Motor neuron (in vitro differentiated cells): Measurements from ENCODE around the gene TBC1D2. TPM values are rescaled to one million over a fixed set of nuclear protein-coding genes. Genes with fewer than 3 reads are reported as not detected.
A peak's percentile ranks its signal among the peaks of the same experiment; 100 is the strongest.

ENCODE experiments used
- ATAC-seq, 8 experiments: fragments of 200-7000 bp; cut with Tn5 transposase; replicated peaks in 6 of 8; 2 replicates each; pipeline ENCODE4 v1.8.0; 2021; ENCODE audit warnings: mild to moderate bottlenecking in 8 of 8, moderate library complexity in 8 of 8
- H3K27ac ChIP-seq, 2 donors: fragments of 250-450 bp; sonication (Bioruptor Pico); 2 replicates each; pipeline ENCODE4 v1.9.0; 2021; ENCODE audit warnings: antibody characterized with exemption in 2 of 2, mild to moderate bottlenecking in 2 of 2, moderate library complexity in 1 of 2
- H3K4me1 ChIP-seq, 2 donors: fragments of 250-450 bp; sonication (Bioruptor Pico); replicated peaks in 1 of 2; 2 replicates each; pipeline ENCODE4 v1.6.1; 2021; ENCODE audit warnings: antibody characterized with exemption in 2 of 2, mild to moderate bottlenecking in 2 of 2, moderate library complexity in 1 of 2
- H3K4me3 ChIP-seq, 5 donors: fragments of 250-450 bp; sonication (Bioruptor Pico); 2 replicates each; pipeline ENCODE4 v1.9.0; 2021; ENCODE audit warnings: antibody characterized with exemption in 5 of 5, mild to moderate bottlenecking in 5 of 5, moderate library complexity in 4 of 5
- WGBS, 10 experiments: fragments of 450-650 bp; shearing (Covaris generic); methylation state at CpG; one replicate each; pipeline ENCODE4 v1.0.0; 2022; 5-methylcytosine and 5-hydroxymethylcytosine counted together
- in situ Hi-C, 9 experiments: fragments of 400-800 bp; cut with MboI; loops; one replicate each; pipeline ENCODE4 v1.15.0; 2021; ENCODE audit warnings: low sequenced_read_pairs in 9 of 9, low pct_unique_long_range_greater_than_20kb in 2 of 9; ENCODE audit not compliant: unreplicated experiment in 9 of 9
- total RNA-seq, 8 experiments: library from RNA; unstranded; fragments of 300-600 nt; gene quantifications; 2 replicates each; pipeline versions ENCODE4 v1.2.3 to v1.2.4, GENCODE V29; 2022

Gene TBC1D2
- total RNA-seq, 8 experiments from 2014 or later, result 0.79 to 10.6 (median 2.1) TPM

DNA sequence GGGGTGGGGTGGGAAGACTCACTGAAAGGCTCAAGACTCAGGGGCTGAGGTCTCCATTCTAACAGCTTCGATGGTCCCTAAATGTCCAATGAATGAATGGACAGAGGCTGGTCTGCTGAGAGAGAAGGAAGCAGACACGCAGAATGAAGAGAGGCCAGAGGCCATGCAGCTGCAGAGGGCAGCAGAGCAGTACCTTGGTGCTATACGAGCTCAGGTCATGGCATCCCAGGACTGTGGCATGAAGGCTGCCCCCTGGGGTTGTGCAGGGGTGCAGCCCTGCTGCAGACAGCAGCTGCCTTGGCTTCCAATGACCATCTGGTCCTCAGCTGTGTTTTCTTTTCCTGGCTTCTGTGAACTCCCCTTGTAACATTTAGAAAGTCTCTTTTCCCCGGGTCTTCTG, 47.8 kb downstream of the TBC1D2 start:
- in situ Hi-C loops, result no loop called here
- no peak overlapping the region for H3K27ac ChIP-seq
- WGBS, 10 experiments, result 0 to 100% (median 74%) methylated on average over 1 to 2 of the region's 4 CpGs; no CpG with 5 or more reads in 4 of the 10 experiments
- H3K4me3 ChIP-seq, result no peak overlapping the region
- no peak for ATAC-seq
- H3K4me1 ChIP-seq, result no peaks in the 10 kb centered on the region

GRCh38 chr9:98206754-98207153, 48.7 kb downstream of the TBC1D2 start:
- Histone ChIP-seq H3K27ac (no peak overlapping the region), H3K4me1 (no peaks in the 10 kb centered on the region), H3K4me3 (no peak overlapping the region)
- 0 to 44% (median 7%) methylated on average over 1 to 2 of the region's 2 CpGs; no CpG with 5 or more reads in 2 of the 10 experiments for whole genome bisulfite sequencing, 10 experiments
- in situ Hi-C loops, result no loop called here
- no peak for ATAC-seq

- no peaks in the 10 kb centered on the region for H3K4me1 ChIP-seq
- H3K27ac ChIP-seq, result no peak overlapping the region
- in situ Hi-C loops, result no loop called here
- no peak overlapping the region for H3K4me3 ChIP-seq
- 30 to 93% (median 52%) methylated on average over 2 to 4 of the region's 4 CpGs; no CpG with 5 or more reads in 3 of the 10 experiments for WGBS, 10 experiments
- no peak for ATAC-seq
Measured at GRCh38 chr9:98204692-98205091, 50.8 kb downstream of the TBC1D2 start.

- no peak for ATAC-seq
- H3K4me3 ChIP-seq, result no peak overlapping the region
- H3K27ac ChIP-seq, result no peak overlapping the region
- 20 to 100% (median 72%) methylated on average over 1 to 3 of the region's 7 CpGs; no CpG with 5 or more reads in 6 of the 10 experiments for WGBS, 10 experiments
- no peaks in the 10 kb centered on the region for H3K4me1 ChIP-seq
- in situ Hi-C loops, result no loop called here
Measured at GRCh38 chr9:98203153-98203552, 52.3 kb downstream of the TBC1D2 start.

GRCh38 chr9:98202252-98202651, 53.2 kb downstream of the TBC1D2 start:
- Histone ChIP-seq H3K27ac (no peak overlapping the region), H3K4me1 (no peaks in the 10 kb centered on the region), H3K4me3 (no peak overlapping the region)
- ATAC-seq, result peak in 3 of 8 experiments; percentile 11 to 43 (median 13)
- 79 to 100% (median 94%) methylated on average over 1 to 4 of the region's 5 CpGs; no CpG with 5 or more reads in 2 of the 10 experiments for WGBS, 10 experiments
- in situ Hi-C loops, result no loop called here

DNA sequence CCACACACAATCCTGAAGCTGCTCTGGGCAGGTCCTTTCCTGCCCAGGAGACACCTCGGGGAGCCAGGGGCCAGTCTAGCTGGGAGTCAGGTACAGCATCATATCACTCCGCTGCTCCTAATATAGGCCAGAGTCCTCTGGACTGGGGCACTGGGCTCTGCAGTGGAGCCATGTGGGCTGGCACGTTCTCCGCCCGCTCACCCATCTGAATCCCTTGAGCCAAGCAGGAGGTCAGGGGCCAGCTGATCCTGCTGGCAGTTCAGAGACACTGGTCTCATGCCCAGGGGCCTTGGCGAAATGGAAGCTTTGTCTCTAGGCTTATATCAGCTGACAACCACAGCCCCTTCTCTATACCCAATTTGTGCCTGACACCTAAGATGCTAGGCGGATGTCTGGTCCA, 53.7 kb downstream of the TBC1D2 start:
- no peak for ATAC-seq
- WGBS, 10 experiments, result 80 to 100% methylated on average over 1 of the region's 7 CpGs; no CpG with 5 or more reads in 8 of the 10 experiments
- in situ Hi-C loops, result no loop called here
- Histone ChIP-seq H3K27ac (no peak overlapping the region), H3K4me1 (no peaks in the 10 kb centered on the region), H3K4me3 (no peak overlapping the region)

- H3K4me3 ChIP-seq, result no peak overlapping the region
- in situ Hi-C loops, result no loop called here
- ATAC-seq, result no peak
- no peaks in the 10 kb centered on the region for H3K4me1 ChIP-seq
- WGBS, 10 experiments, result 76 to 100% (median 80%) methylated on average over 1 to 2 of the region's 6 CpGs; no CpG with 5 or more reads in 5 of the 10 experiments
- H3K27ac ChIP-seq, result no peak overlapping the region
Measured at GRCh38 chr9:98201102-98201501, 54.3 kb downstream of the TBC1D2 start.

DNA sequence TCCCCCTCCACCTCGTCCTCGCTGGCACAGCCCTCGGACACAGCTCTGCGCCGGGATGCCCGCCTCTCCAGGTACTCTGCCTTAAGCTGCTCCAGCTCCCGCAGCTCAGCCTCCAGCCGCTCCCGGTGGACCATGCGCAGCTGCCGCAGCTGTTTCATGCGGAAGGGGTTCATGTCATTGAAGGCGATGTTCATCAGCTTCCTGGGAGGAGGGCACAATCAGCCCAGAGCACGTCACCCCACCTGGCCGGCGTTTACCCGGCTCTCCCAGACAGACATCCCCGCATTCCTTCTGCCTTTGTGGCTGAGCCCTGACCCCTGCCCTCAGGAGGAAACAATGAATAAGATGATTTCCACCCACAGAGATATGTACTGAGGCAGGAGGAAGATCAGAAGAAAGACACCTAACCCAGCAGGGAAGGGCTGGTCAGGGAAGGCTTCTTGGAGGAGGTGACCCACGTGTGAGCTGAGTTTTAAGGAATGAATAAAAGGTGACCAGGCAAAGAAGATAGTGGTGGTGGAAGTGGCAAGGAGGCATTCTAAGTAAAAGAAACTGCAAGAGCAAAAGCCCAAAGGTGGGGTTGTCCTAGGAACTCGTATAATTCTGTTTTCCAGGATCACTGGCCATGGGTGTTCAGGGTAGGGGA, 55.9 kb downstream of the TBC1D2 start:
- no peak for ATAC-seq
- in situ Hi-C loops, result no loop called here

GRCh38 chr9:98195671-98196070, 59.8 kb downstream of the TBC1D2 start:
- WGBS, 10 experiments, result 0 to 69% methylated on average over 1 to 2 of the region's 4 CpGs; no CpG with 5 or more reads in 8 of the 10 experiments
- in situ Hi-C loops, result no loop called here
- ATAC-seq, result no peak
- Histone ChIP-seq H3K4me3 (no peak overlapping the region), H3K27ac (no peak overlapping the region), H3K4me1 (peaks cover 2 to 9% of the 10 kb centered on the region in 2 donors)

More for the DNA sequence above, 55.9 kb downstream of the TBC1D2 start:
- no peaks in the 10 kb centered on the region for H3K4me1 ChIP-seq
- 30 to 90% (median 66%) methylated on average over 2 to 11 of the region's 20 CpGs; no CpG with 5 or more reads in 2 of the 10 experiments for WGBS, 10 experiments
- H3K4me3 ChIP-seq, result no peak overlapping the region
- no peak overlapping the region for H3K27ac ChIP-seq

DNA sequence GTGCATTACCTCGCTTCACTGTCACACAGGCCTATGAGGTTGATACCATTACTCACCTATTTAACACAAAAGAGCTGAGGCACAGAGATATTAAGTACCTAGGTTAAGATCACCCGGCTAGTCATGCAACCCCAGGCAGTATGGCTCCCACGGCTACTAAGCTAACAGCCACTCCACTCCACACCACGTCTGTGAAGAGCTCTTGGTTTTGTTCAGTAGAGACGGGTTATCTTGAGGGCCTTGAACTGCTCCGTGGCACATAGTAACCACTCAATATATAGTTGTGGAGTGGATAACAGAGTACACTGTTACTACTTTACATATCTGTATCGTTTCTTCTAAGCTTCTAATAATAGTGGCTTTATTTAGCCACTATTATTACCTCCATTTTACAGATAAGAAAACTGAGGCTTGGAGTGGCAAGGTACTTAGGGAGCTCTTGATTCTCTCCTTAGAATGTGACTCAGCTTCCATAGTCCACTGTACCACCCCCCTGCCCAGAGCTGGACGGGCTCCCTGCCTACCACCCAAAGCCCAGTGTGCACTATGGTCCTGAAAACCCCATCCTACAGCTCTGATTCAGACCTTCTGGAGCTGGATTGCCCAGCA, 62.0 kb downstream of the TBC1D2 start:
- peaks cover 2 to 9% of the 10 kb centered on the region in 2 donors for H3K4me1 ChIP-seq
- peak overlapping the region; percentile 25 to 46 for H3K27ac ChIP-seq
- H3K4me3 ChIP-seq, result peak overlapping the region; percentile 36 to 65 (median 42)
- no peak for ATAC-seq
- in situ Hi-C loops, result no loop called here
- 46 to 87% (median 66%) methylated on average over 1 to 7 of the region's 8 CpGs; no CpG with 5 or more reads in 4 of the 10 experiments for WGBS, 10 experiments

- 0 to 15% (median 5%) methylated on average over 4 to 23 of the region's 95 CpGs; no CpG with 5 or more reads in 6 of the 10 experiments for WGBS, 10 experiments
- peak; percentile 81 to 87 (median 85) for ATAC-seq
Measured at GRCh38 chr9:98192503-98193335, 62.7 kb downstream of the TBC1D2 start, which contains the start of gene CORO2A. Gene CORO2A (minus strand): TSS chr9:98192637. CDS start chr9:98157660, 34,977 bp downstream.

GRCh38 chr9:98191671-98192502, 63.6 kb downstream of the TBC1D2 start:
- H3K4me3 ChIP-seq, result peak overlapping the region; percentile 36 to 65 (median 42)
- ATAC-seq, result peak; percentile 8 to 59 (median 41)
- H3K27ac ChIP-seq, result peak overlapping the region in 1 of 2 donors; percentile 5
- 1 to 40% (median 27%) methylated on average over 1 to 14 of the region's 47 CpGs; no CpG with 5 or more reads in 6 of the 10 experiments for WGBS, 10 experiments
- in situ Hi-C loops, result no loop called here
- H3K4me1 ChIP-seq, result peaks cover 2 to 9% of the 10 kb centered on the region in 2 donors

More at GRCh38 chr9:98192503-98193335, 62.7 kb downstream of the TBC1D2 start, which contains the start of gene CORO2A:
- in situ Hi-C loops, result no loop called here
- Histone ChIP-seq H3K4me3 (peak within 1 kb of the TSS; percentile 36 to 65 (median 42)), H3K27ac (peak within 1 kb of the TSS; percentile 25 to 46), H3K4me1 (peaks cover 2 to 9% of the 10 kb centered on the region in 2 donors)
